PC-3 (cell line): ENCODE results near the gene ZNF214. TPM values are rescaled to one million over a fixed set of nuclear protein-coding genes. Genes with fewer than 3 reads are reported as not detected.
"Not testable (repeated sequence)": the region's sequence is repeated elsewhere in the genome, so short reads cannot be mapped to it uniquely, and the experiment has no call there.

Experiments used
- ATAC-seq: fragments of 200-7000 bp; cut with Tn5 transposase; 2 replicates; pipeline ENCODE4 v1.9.1; 2020; ENCODE audit warnings: mild to moderate bottlenecking, moderate library complexity
- BruUV-seq: library from RNA; stranded (reverse); fragments of 400-500 nt; replicated peaks from 2 replicates; lab custom pipeline; 2021; lab: Mats Ljungman, UMichigan
- CTCF ChIA-PET: fragments of 300-600 bp; sonication (Branson Sonifier 250); formaldehyde crosslinking; loops from one replicate; lab custom pipeline; 2022; ENCODE audit warnings: antibody characterized with exemption; lab: Charles Lee
- POLR2A ChIA-PET: fragments of 300-600 bp; sonication (Branson Sonifier 250); formaldehyde crosslinking; loops from one replicate; lab custom pipeline; 2022; ENCODE audit warnings: antibody characterized with exemption; ENCODE audit not compliant: unreplicated experiment; lab: Charles Lee
- DNase-seq: peaks from one replicate; pipeline ENCODE4 v3.0.0-alpha.2; 2015
- H2AFZ ChIP-seq: fragments of 300-600 bp; sonication (generic); 2 replicates; pipeline ENCODE4 v1.6.0; 2016; ENCODE audit warnings: antibody characterized with exemption, low read length
- H3F3A ChIP-seq: fragments of 300-600 bp; sonication (generic); one replicate; pipeline ENCODE4 v1.6.0; 2017; ENCODE audit warnings: antibody characterized with exemption, low read length, control low read depth, mild to moderate bottlenecking; ENCODE audit not compliant: unreplicated experiment
- H3K27ac ChIP-seq: fragments of 300-600 bp; sonication (generic); 2 replicates; pipeline ENCODE4 v1.5.1; 2016; ENCODE audit warnings: mild to moderate bottlenecking, low read length
- H3K27me3 ChIP-seq: fragments of 300-600 bp; sonication (generic); 2 replicates; pipeline ENCODE4 v1.6.1; 2016; ENCODE audit warnings: low read length, mixed read lengths
- H3K36me3 ChIP-seq: fragments of 300-600 bp; sonication (generic); 2 replicates; pipeline ENCODE4 v1.6.1; 2016; ENCODE audit warnings: low read depth, mixed run types, low read length, mixed read lengths
- H3K4me1 ChIP-seq: fragments of 300-600 bp; sonication (generic); 2 replicates; pipeline ENCODE4 v1.5.1; 2016; ENCODE audit warnings: low read length; ENCODE audit not compliant: insufficient read depth
- H3K4me2 ChIP-seq: fragments of 300-600 bp; sonication (generic); 2 replicates; pipeline ENCODE4 v1.6.0; 2016; ENCODE audit warnings: low read length
- H3K4me3 ChIP-seq: fragments of 300-600 bp; sonication (generic); 2 replicates; pipeline ENCODE4 v1.5.1; 2016; ENCODE audit warnings: mild to moderate bottlenecking, low read length, mixed read lengths
- H3K79me2 ChIP-seq: fragments of 300-600 bp; sonication (generic); 2 replicates; pipeline ENCODE4 v1.6.1; 2017; ENCODE audit warnings: low read length, mixed read lengths
- H3K9ac ChIP-seq: fragments of 300-600 bp; sonication (generic); 2 replicates; pipeline ENCODE4 v1.6.0; 2016; ENCODE audit warnings: mild to moderate bottlenecking, low read length
- H3K9me2 ChIP-seq: fragments of 300-600 bp; sonication (generic); replicated peaks from 2 replicates; pipeline ENCODE4 v1.6.1; 2016; ENCODE audit warnings: mixed run types, low read length, mixed read lengths
- H3K9me3 ChIP-seq: fragments of 300-600 bp; sonication (generic); 2 replicates; pipeline ENCODE4 v1.6.1; 2016; ENCODE audit warnings: low read length, mixed read lengths
- H4K20me1 ChIP-seq: fragments of 300-600 bp; sonication (generic); 2 replicates; pipeline ENCODE4 v1.6.1; 2016; ENCODE audit warnings: low read length, mixed read lengths
- EZH2 ChIP-seq: fragments of 300-600 bp; sonication (generic); IDR thresholded peaks from one replicate; pipeline ENCODE4 v1.6.1; 2017; ENCODE audit warnings: antibody characterized with exemption, mild to moderate bottlenecking, low read length; ENCODE audit not compliant: unreplicated experiment
- EZH2phosphoT487 ChIP-seq: fragments of 300-600 bp; sonication (generic); IDR thresholded peaks from 2 replicates; pipeline ENCODE4 v1.6.1; 2018; ENCODE audit warnings: mild to moderate bottlenecking, antibody characterized with exemption, low read length, borderline replicate concordance
- intact Hi-C: fragments of 100-400 bp; cut with micrococcal nuclease; formaldehyde crosslinking; loops from 2 replicates; pipeline ENCODE4 v1.9.0; 2023
- total RNA-seq: library from RNA; depleted of rRNA; stranded (reverse); fragments of >200 nt; gene quantifications from 2 replicates; pipeline ENCODE4 v1.2.3, GENCODE V29; 2014
- TF ChIP-seq, protein P1 (sequence below): fragments of 300-600 bp; sonication (generic); conservative IDR thresholded peaks from 2 replicates; pipeline ENCODE4 v1.5.1; 2017; ENCODE audit warnings: antibody characterized with exemption, low read depth, mild to moderate bottlenecking, low read length

The ZNF214 gene
- total RNA-seq, 1 experiment from 2014 or later = 1.4 TPM

GRCh38 chr11:6986487-6986886, 33.7 kb downstream of the ZNF214 start:
- no peak overlapping the region for H3K27ac ChIP-seq
- DNase-seq = no peak
- no peaks in the 10 kb centered on the region for H3K9me3 ChIP-seq
- H3K4me3 ChIP-seq = no peak overlapping the region
- ChIA-PET CTCF (no interaction called here), POLR2A (no interaction called here)
- H3K4me2 ChIP-seq = no peak overlapping the region
- intact Hi-C loops = no loop called here
- no peaks in the 10 kb centered on the region for H3K27me3 ChIP-seq
- no peak overlapping the region for H2AFZ ChIP-seq
- H3K36me3 ChIP-seq = no peaks in the 10 kb centered on the region
- H4K20me1 ChIP-seq = no peaks in the 10 kb centered on the region
- ATAC-seq = no peak
- no peak for TF ChIP-seq EZH2
- no peak for TF ChIP-seq EZH2phosphoT487
- TF ChIP-seq, protein P1, sequence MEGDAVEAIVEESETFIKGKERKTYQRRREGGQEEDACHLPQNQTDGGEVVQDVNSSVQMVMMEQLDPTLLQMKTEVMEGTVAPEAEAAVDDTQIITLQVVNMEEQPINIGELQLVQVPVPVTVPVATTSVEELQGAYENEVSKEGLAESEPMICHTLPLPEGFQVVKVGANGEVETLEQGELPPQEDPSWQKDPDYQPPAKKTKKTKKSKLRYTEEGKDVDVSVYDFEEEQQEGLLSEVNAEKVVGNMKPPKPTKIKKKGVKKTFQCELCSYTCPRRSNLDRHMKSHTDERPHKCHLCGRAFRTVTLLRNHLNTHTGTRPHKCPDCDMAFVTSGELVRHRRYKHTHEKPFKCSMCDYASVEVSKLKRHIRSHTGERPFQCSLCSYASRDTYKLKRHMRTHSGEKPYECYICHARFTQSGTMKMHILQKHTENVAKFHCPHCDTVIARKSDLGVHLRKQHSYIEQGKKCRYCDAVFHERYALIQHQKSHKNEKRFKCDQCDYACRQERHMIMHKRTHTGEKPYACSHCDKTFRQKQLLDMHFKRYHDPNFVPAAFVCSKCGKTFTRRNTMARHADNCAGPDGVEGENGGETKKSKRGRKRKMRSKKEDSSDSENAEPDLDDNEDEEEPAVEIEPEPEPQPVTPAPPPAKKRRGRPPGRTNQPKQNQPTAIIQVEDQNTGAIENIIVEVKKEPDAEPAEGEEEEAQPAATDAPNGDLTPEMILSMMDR = no peak
- H3K9ac ChIP-seq = no peak overlapping the region
- no peaks in the 10 kb centered on the region for H3K79me2 ChIP-seq
- H3K9me2 ChIP-seq = no peaks in the 10 kb centered on the region
- no peaks in the 10 kb centered on the region for H3F3A ChIP-seq
- BruUV-seq = no TSS peak
- no peaks in the 10 kb centered on the region for H3K4me1 ChIP-seq

- H3K36me3 ChIP-seq = no peaks in the 10 kb centered on the region
- intact Hi-C loops = no loop called here
- no peaks in the 10 kb centered on the region for H3K4me1 ChIP-seq
- ATAC-seq = peak; percentile 62
- no peak overlapping the region for H3K4me2 ChIP-seq
- H3K4me3 ChIP-seq = no peak overlapping the region
- DNase-seq = peak; percentile 4
- ChIA-PET CTCF (interaction anchor here (0.7 kb wide), 1 partner anchor 167 kb away, joined by 3 read pairs; no protein-coding TSS in a partner anchor), POLR2A (interaction anchor here (0.6 kb wide), 1 partner anchor 9 kb away, joined by 3 read pairs; no protein-coding TSS in a partner anchor)
- H3K9ac ChIP-seq = no peak overlapping the region
- no peaks in the 10 kb centered on the region for H3K27me3 ChIP-seq
- H3K27ac ChIP-seq = no peak overlapping the region
- H3K79me2 ChIP-seq = no peaks in the 10 kb centered on the region
- H3F3A ChIP-seq = no peaks in the 10 kb centered on the region
- BruUV-seq = no TSS peak
- no peak overlapping the region for H2AFZ ChIP-seq
- TF ChIP-seq, protein P1 = no peak
- TF ChIP-seq EZH2 (no peak), EZH2phosphoT487 (no peak)
- no peaks in the 10 kb centered on the region for H3K9me2 ChIP-seq
- H3K9me3 ChIP-seq = no peaks in the 10 kb centered on the region
- no peaks in the 10 kb centered on the region for H4K20me1 ChIP-seq
Observed at GRCh38 chr11:6979365-6979764, 40.8 kb downstream of the ZNF214 start.

DNA sequence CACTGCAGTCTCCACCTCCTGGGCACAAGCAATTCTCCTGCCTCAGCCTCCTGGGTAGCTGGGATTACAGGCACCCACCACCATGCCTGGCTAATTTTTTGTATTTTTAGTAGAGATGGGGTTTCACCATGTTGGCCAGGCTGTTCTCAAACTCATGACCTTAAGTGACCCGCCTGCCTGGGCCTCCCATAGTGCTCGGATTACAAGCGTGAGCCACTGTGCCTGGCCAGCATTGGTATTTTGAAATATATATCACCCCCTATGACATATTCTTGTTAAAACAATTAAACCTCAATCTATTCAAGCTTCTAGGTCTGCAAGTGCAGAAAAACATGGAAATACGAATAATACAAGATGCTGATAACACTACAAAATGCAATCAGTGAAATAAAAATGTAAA, 50.3 kb downstream of the ZNF214 start:
- H4K20me1 ChIP-seq, intact Hi-C loops, H3K9me3 ChIP-seq, H2AFZ ChIP-seq, H3K27me3 ChIP-seq, H3K4me3 ChIP-seq, H3K9me2 ChIP-seq, H3K79me2 ChIP-seq, H3K4me1 ChIP-seq, H3K27ac ChIP-seq, H3K36me3 ChIP-seq, H3K9ac ChIP-seq, BruUV-seq, H3F3A ChIP-seq, CTCF ChIA-PET, DNase-seq, H3K4me2 ChIP-seq, ATAC-seq: not testable (repeated sequence)
- POLR2A ChIA-PET = interaction anchor here (0.6 kb wide), 1 partner anchor 10 kb away, joined by 3 read pairs; no protein-coding TSS in a partner anchor
